ENCODE results near the gene ZNF821. TPM values are rescaled to one million over a fixed set of nuclear protein-coding genes. Genes with fewer than 3 reads are reported as not detected.

Gene ZNF821
- total RNA-seq, 4 donors from 2014 or later, result 3.4 to 6.3 (median 4.3) TPM

GRCh38 chr16:71870818-71871217, 13.2 kb downstream of the ZNF821 start:
- TF ChIP-seq CTCF (IDR thresholded peaks at IDR 0.05; ENCODE audit: low read depth), result no peak

GRCh38 chr16:71869089-71869488, 14.9 kb downstream of the ZNF821 start:
- TF ChIP-seq CTCF (IDR thresholded peaks at IDR 0.05; ENCODE audit: low read depth), result no peak

GRCh38 chr16:71867939-71868338, 16.0 kb downstream of the ZNF821 start:
- TF ChIP-seq CTCF (IDR thresholded peaks at IDR 0.05; ENCODE audit: low read depth), result no peak

GRCh38 chr16:71865173-71865863, 18.7 kb downstream of the ZNF821 start:
- no peak for TF ChIP-seq CTCF (IDR thresholded peaks at IDR 0.05; ENCODE audit: low read depth)

GRCh38 chr16:71863995-71864394, 20.0 kb downstream of the ZNF821 start:
- TF ChIP-seq CTCF (IDR thresholded peaks at IDR 0.05; ENCODE audit: low read depth), result no peak

- no peak for TF ChIP-seq CTCF (IDR thresholded peaks at IDR 0.05; ENCODE audit: low read depth)
Measured at GRCh38 chr16:71859762-71860521, 24.0 kb downstream of the ZNF821 start.

- no peak for TF ChIP-seq CTCF (IDR thresholded peaks at IDR 0.05; ENCODE audit: low read depth)
Measured at GRCh38 chr16:71855937-71856662, 27.9 kb downstream of the ZNF821 start.

All from subcutaneous adipose tissue (tissue), 4 donors.